Fibroblast of pulmonary artery (primary cell): ENCODE data around the gene PRSS22.

Experiments
- DNase-seq: peaks from one replicate; pipeline ENCODE4 v3.0.0-alpha.2; 2010; ENCODE audit warnings: low read depth
- H3K4me3 ChIP-seq: replicated peaks from 2 replicates; pipeline ENCODE4 v1.5.1; 2011; ENCODE audit warnings: low read depth, mild to moderate bottlenecking, control low read depth, low read length, moderate library complexity
- CTCF ChIP-seq: IDR thresholded peaks from 2 replicates; pipeline ENCODE4 v1.5.1; 2011; ENCODE audit warnings: mild to moderate bottlenecking, control low read depth, low read length, inconsistent platforms; ENCODE audit errors: missing control alignments

The PRSS22 gene

DNA sequence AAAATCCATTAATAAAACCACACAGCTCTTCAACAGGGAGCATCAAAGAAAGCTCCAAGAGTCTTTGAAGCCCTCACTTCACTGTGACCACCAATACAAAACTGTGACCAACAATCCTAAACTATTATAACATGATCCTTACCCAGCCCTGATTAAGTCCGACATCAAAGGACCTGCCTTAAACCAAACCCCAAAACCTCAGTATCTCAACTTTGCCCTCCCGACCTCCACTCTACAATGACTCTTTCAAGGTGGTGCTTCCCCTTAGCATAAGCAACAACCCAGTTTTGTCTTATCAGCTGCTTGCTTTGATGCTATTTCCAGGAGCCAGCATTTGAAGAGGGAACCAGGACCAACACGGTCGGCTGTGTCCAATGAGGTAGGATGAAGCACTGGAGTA, 8.5 kb upstream of the PRSS22 start:
- no peak for TF ChIP-seq CTCF
- DNase-seq = no peak

DNA sequence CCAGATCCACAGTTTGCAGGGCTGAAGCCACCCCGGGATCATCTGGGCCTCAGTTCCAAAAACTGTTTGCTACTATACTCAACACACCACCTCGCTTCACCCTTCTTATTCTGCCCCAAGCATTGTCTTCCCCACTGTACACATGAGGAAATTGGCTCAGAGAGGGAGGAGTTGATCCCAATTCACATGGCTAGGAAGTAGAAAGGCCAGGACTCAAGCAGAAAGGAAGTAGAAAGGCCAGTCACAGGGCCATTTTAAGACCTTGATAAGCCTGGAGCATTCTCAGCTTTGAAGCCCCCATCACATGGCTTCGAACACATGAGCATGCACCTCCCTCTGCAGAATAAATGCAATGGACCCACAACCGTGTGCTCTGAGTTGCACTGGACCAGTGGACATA, 7.7 kb upstream of the PRSS22 start:
- no peak for TF ChIP-seq CTCF
- no peak for DNase-seq
- no peak overlapping the region for H3K4me3 ChIP-seq

More for the DNA sequence above, 8.5 kb upstream of the PRSS22 start:
- no peak overlapping the region for H3K4me3 ChIP-seq

- TF ChIP-seq CTCF = no peak
- H3K4me3 ChIP-seq = no peak overlapping the region
- peak; percentile 40 for DNase-seq
Measured at GRCh38 chr16:2860826-2861567, 3.0 kb upstream of the PRSS22 start.

DNA sequence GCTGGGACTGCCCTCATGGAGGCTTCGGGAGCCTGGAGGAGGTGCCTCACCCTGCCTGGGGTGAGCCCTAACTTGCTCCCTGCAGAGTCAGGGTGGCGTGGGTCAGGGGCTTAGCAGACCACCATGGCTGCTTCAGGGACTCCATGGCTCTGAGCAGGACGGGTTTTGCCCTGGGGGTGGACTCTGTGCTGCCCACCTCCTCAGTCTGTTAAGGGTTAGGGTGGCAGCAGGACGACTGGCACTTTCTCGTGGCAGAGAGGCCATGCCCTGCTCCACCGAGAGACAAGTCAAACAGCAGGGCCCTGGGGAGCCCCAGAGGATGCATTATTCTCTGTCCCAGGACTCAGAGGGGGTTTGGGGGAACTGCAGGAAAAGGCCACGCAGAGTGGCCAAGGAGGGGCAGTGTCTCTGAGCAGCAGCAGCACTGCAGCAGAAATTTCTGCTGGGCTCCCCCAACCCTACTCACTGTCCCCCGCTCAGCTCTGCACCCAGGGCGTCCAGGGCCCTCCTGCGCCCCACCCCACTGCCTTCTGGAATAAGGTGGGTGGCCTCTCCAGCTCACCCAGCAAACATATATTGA, 1.8 kb upstream of the PRSS22 start:
- no peak overlapping the region for H3K4me3 ChIP-seq
- TF ChIP-seq CTCF = no peak

DNA sequence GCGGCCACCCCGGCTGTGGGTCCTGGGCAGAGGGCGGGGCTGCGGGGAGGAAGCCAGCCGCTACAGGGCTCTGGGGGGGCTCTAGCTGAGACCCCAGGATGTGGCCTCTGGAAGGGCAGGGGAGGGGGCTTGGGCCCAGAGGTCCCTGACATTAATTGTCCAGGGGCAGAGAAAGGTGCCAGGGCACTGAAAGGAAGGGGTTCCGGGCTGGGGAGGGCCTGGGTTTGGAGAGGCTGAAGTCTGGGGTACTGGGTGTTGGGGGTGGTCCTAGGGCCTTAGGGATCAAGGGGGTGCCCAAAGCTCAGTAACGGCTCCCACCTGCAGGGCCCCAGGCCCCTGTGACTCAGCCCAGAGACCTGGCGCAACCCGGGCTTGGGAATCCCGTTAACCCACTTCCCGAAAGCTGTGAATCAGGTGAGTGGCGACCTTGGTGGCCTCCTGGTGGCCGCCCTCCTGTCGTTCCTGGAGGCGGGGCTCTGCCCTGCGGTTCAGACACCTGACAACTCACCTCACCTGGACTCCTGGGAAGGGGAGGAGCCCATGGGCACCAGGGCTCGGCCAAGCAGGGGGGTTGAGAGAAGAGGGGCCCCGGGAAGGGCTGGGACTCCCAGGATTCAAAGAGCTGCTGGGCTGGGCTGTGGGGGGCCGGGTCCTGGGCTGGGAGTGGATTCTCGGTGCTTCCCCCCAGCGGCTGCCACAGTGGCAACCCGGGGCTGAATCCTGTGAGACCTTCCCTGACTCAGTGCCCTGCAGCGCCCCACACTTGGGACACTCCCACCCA, 465 bp upstream of the PRSS22 start:
- no peak overlapping the region for H3K4me3 ChIP-seq
- TF ChIP-seq CTCF = no peak
- DNase-seq = no peak

More for the DNA sequence above, 1.8 kb upstream of the PRSS22 start:
- no peak for DNase-seq

GRCh38 chr16:2856686-2857450, 1.1 kb downstream of the PRSS22 start:
- TF ChIP-seq CTCF = no peak
- H3K4me3 ChIP-seq = no peak overlapping the region
- DNase-seq = no peak
